Nephron (organoid): ENCODE data around the gene INCA1.
"Not testable (repeated sequence)": the region's sequence is repeated elsewhere in the genome, so short reads cannot be mapped to it uniquely, and the experiment has no call there.

Source experiments
- H3K27ac Mint-ChIP-seq, 3 experiments: 2 replicates each; pipeline ENCODE4 v1.8.0; 2020; ENCODE audit warnings: mixed read lengths in 3 of 3, mild to moderate bottlenecking in 2 of 3, moderate library complexity in 1 of 3
- H3K27me3 Mint-ChIP-seq: 2 replicates; pipeline ENCODE4 v1.8.0; 2021; ENCODE audit warnings: low read depth, mild to moderate bottlenecking, moderate library complexity, mixed read lengths
- H3K36me3 Mint-ChIP-seq: 2 replicates; pipeline ENCODE4 v1.8.0; 2020; ENCODE audit warnings: low read depth, mixed read lengths
- H3K4me1 Mint-ChIP-seq: 2 replicates; pipeline ENCODE4 v1.8.0; 2020; ENCODE audit warnings: mixed read lengths
- H3K4me3 Mint-ChIP-seq, 3 experiments: 2 replicates each; pipeline ENCODE4 v1.8.0; 2020; ENCODE audit warnings: mild to moderate bottlenecking in 3 of 3, mixed read lengths in 3 of 3, moderate library complexity in 2 of 3
- H3K9me3 Mint-ChIP-seq: 2 replicates; pipeline ENCODE4 v1.8.0; 2020; ENCODE audit warnings: mixed read lengths
- TF ChIP-seq, protein P1 (sequence below), 3 experiments: fragments of 200-600 bp; sonication (generic); IDR thresholded peaks; one replicate each; pipeline ENCODE4 v1.5.0; 2021; ENCODE audit warnings: antibody characterized with exemption in 3 of 3; ENCODE audit not compliant: unreplicated experiment in 3 of 3

The INCA1 gene

DNA sequence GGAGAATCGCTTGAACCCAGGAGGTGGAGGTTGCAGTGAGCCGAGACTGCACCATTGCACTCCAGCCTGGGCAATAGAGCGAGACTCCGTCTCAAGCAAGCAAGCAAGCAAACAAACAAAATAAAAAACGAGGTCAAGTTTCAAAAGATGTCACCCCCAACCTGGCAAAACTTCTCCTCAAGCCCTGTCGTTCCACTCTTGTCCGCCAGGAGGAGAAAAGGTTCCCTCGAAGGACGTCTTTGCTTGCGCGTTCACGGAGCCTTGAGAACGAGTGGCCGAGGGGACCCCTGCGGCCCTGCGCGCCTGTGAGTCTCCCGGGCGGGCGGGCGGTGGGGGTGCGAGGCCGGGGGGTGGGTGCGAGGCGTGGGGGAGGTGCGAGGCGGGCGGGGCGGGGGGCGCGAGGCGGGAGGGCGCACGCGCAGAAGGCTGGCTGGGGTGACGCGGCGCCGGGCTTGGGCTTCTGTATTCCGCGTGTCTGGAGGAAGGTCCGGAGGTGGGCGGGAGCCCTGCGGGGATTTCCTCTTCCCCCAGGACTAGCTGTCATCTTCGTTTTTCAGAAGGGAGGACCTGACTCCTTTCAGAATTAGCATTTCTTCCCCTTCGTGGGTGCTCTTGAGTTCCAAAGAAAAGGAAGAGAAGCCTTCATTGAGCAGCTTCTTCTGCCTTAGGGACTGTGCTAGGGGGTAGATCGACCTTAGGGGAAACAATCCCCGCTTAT is 34.2 kb upstream of the INCA1 start:
- Mint-ChIP-seq H3K4me3 (peak overlapping the region; percentile 67 to 82 (median 73)), H3K27me3 (peaks cover 42% of the 10 kb centered on the region), H3K27ac (peak overlapping the region; percentile 24 to 77 (median 35)), H3K36me3 (no peaks in the 10 kb centered on the region), H3K9me3 (no peaks in the 10 kb centered on the region), H3K4me1 (peaks cover 6% of the 10 kb centered on the region)
- TF ChIP-seq, protein P1, sequence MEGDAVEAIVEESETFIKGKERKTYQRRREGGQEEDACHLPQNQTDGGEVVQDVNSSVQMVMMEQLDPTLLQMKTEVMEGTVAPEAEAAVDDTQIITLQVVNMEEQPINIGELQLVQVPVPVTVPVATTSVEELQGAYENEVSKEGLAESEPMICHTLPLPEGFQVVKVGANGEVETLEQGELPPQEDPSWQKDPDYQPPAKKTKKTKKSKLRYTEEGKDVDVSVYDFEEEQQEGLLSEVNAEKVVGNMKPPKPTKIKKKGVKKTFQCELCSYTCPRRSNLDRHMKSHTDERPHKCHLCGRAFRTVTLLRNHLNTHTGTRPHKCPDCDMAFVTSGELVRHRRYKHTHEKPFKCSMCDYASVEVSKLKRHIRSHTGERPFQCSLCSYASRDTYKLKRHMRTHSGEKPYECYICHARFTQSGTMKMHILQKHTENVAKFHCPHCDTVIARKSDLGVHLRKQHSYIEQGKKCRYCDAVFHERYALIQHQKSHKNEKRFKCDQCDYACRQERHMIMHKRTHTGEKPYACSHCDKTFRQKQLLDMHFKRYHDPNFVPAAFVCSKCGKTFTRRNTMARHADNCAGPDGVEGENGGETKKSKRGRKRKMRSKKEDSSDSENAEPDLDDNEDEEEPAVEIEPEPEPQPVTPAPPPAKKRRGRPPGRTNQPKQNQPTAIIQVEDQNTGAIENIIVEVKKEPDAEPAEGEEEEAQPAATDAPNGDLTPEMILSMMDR (IDR thresholded peaks at IDR 0.05; ENCODE audit: unreplicated experiment in 3 of 3) = peak; percentile 64 to 72 (median 70)

DNA sequence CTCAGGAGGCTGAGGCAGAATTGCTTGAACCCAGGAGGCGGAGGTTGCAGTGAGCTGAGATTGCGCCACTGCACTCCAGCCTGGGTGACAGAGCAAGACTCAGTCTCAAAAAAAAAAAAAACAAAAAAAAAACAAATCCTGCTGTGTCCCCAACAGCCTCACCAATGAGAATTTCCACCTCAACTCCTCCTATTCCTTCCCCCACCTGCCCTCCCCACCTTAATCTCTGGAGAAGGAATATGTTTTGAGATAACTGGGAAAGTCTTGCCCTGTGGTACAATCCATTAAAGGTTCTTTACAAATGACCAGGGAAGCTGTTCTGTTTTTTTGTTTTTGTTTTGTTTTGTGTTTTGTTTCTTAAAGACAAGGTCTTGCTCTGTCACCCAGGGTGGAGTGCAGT is 32.8 kb upstream of the INCA1 start:
- not testable (repeated sequence) for H3K9me3 Mint-ChIP-seq, H3K27ac Mint-ChIP-seq, H3K36me3 Mint-ChIP-seq, H3K4me1 Mint-ChIP-seq, H3K4me3 Mint-ChIP-seq
- H3K27me3 Mint-ChIP-seq = peaks cover 41% of the 10 kb centered on the region

DNA sequence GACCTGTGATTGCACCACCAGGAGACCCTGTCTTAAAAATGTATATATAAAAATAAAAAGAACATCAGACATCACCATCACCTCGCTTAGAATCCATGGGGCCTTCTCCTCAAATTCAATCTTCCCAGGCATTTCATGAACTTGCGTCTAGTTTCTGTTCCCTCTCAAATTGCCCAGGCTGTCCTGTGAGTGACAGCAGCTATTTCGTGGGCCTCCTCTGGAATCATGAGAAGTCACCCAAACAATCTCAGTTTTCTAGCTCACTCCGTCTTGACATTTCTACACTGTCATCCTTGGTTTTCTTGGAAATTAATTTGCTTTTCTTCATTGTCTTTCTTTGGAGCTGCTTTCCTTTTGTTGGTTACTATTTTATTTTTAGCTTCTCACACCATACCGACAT is 30.6 kb upstream of the INCA1 start:
- H3K4me1 Mint-ChIP-seq = peaks cover 6% of the 10 kb centered on the region
- H3K36me3 Mint-ChIP-seq = peaks cover 20% of the 10 kb centered on the region
- no peak overlapping the region for H3K4me3 Mint-ChIP-seq
- H3K9me3 Mint-ChIP-seq = no peaks in the 10 kb centered on the region
- H3K27ac Mint-ChIP-seq = no peak overlapping the region
- peaks cover 22% of the 10 kb centered on the region for H3K27me3 Mint-ChIP-seq
- TF ChIP-seq, protein P1 (IDR thresholded peaks at IDR 0.05; ENCODE audit: unreplicated experiment in 3 of 3) = no peak

DNA sequence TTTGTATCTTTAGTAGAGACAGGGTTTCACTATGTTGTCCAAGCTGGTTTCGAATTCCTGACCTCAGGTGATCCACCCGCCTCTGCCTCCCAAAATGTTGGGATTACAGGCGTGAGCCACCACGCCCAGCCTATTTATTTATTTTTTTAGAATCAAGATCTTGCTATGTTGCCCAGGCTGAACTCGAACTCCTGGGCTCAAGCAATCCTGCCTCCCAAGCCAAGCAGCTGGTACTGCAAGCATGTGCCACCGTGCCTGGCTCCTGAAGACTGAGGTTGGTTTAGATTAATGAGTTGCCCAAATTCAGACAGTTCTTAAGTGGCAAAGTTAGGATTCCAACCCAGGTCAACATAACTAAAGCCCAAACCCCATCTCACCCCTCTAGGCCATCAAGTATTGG is 30.0 kb upstream of the INCA1 start:
- peaks cover 19% of the 10 kb centered on the region for H3K27me3 Mint-ChIP-seq
- H3K27ac Mint-ChIP-seq = no peak overlapping the region
- H3K4me3 Mint-ChIP-seq = no peak overlapping the region
- peaks cover 6% of the 10 kb centered on the region for H3K4me1 Mint-ChIP-seq
- TF ChIP-seq, protein P1 (IDR thresholded peaks at IDR 0.05; ENCODE audit: unreplicated experiment in 3 of 3) = no peak
- H3K9me3 Mint-ChIP-seq = no peaks in the 10 kb centered on the region
- H3K36me3 Mint-ChIP-seq = peaks cover 25% of the 10 kb centered on the region

DNA sequence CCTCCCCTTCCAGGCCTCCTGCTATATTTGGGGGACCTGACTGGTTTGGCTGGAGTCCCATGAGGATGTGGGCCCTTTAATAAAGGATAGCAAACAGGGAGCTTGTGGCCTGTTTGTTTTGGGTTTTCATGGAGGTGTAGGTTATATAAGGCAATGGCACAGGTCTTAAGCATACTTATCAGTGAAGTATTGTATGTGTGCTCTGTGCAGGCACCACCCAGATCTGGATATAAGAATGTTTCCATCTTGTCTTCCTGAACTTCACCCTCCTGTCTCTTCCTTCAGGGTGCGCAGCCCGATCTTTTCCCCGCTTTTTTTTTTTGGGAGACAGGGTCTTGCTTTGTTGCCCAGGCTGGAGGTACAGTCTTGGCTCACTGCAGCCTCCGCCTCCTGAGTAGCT is 27.3 kb upstream of the INCA1 start:
- TF ChIP-seq, protein P1 (IDR thresholded peaks at IDR 0.05; ENCODE audit: unreplicated experiment in 3 of 3) = no peak
- Mint-ChIP-seq H3K4me1 (no peaks in the 10 kb centered on the region), H3K27ac (no peak overlapping the region), H3K36me3 (peaks cover 46% of the 10 kb centered on the region), H3K4me3 (no peak overlapping the region), H3K9me3 (no peaks in the 10 kb centered on the region), H3K27me3 (peaks cover 2% of the 10 kb centered on the region)

DNA sequence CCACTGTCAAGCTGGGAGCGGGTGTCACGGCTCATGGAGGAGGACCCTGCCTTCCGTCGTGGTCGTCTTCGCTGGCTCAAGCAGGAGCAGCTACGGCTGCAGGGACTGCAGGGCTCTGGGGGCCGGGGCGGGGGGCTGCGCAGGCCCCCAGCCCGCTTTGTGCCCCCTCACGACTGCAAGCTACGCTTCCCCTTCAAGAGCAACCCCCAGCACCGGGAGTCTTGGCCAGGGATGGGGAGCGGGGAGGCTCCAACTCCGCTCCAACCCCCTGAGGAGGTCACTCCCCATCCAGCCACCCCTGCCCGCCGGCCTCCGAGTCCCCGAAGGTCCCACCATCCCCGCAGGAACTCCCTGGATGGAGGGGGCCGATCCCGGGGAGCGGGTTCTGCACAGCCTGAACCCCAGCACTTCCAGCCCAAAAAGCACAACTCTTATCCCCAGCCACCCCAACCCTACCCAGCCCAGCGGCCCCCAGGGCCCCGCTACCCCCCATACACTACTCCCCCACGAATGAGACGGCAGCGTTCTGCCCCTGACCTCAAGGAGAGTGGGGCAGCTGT is 26.3 kb upstream of the INCA1 start:
- peaks cover 55% of the 10 kb centered on the region for H3K36me3 Mint-ChIP-seq
- H3K27ac Mint-ChIP-seq = no peak overlapping the region
- H3K4me3 Mint-ChIP-seq = no peak overlapping the region
- no peaks in the 10 kb centered on the region for H3K4me1 Mint-ChIP-seq
- TF ChIP-seq, protein P1 (IDR thresholded peaks at IDR 0.05; ENCODE audit: unreplicated experiment in 3 of 3) = no peak
- no peaks in the 10 kb centered on the region for H3K9me3 Mint-ChIP-seq
- no peaks in the 10 kb centered on the region for H3K27me3 Mint-ChIP-seq
